ENCODE measurements around the gene HYAL2. TPM values are rescaled to one million over a fixed set of nuclear protein-coding genes. Genes with fewer than 3 reads are reported as not detected.
A peak's percentile ranks its signal among the peaks of the same experiment; 100 is the strongest.

HYAL2 gene
- total RNA-seq, 1 donor from 2014 or later: 48.4 TPM

- peaks cover 5% of the 10 kb centered on the region for H3K9me3 Mint-ChIP-seq (ENCODE audit: unreplicated experiment)
- no peak for TF ChIP-seq CTCF (IDR thresholded peaks at IDR 0.05; ENCODE audit: partially characterized antibody, unreplicated experiment)
- no peaks in the 10 kb centered on the region for H3K36me3 Mint-ChIP-seq (ENCODE audit: unreplicated experiment)
- no peak for DNase-seq
- peak within 1 kb of the TSS; percentile 28 for H3K27ac Mint-ChIP-seq (ENCODE audit: unreplicated experiment)
- peaks cover 12% of the 10 kb centered on the region for H3K27me3 Mint-ChIP-seq (ENCODE audit: unreplicated experiment)
- H3K4me3 Mint-ChIP-seq (ENCODE audit: unreplicated experiment): no peak within 1 kb of the TSS
- H3K4me1 Mint-ChIP-seq (ENCODE audit: low read depth, unreplicated experiment): peaks cover 9% of the 10 kb centered on the region
Measured at GRCh38 chr3:50268703-50269451, 53.7 kb downstream of the HYAL2 start, which contains the start of gene SEMA3B. Gene SEMA3B, plus strand, starts transcription at chr3:50269147. Its CDS starts 94 bp downstream, at chr3:50269241.

- Mint-ChIP-seq H3K27ac (ENCODE audit: unreplicated experiment) (no peak overlapping the region), H3K4me3 (ENCODE audit: unreplicated experiment) (no peak overlapping the region), H3K9me3 (ENCODE audit: unreplicated experiment) (peaks cover 5% of the 10 kb centered on the region), H3K36me3 (ENCODE audit: unreplicated experiment) (no peaks in the 10 kb centered on the region), H3K27me3 (ENCODE audit: unreplicated experiment) (peaks cover 12% of the 10 kb centered on the region), H3K4me1 (ENCODE audit: low read depth, unreplicated experiment) (peaks cover 9% of the 10 kb centered on the region)
- no peak for TF ChIP-seq CTCF (IDR thresholded peaks at IDR 0.05; ENCODE audit: partially characterized antibody, unreplicated experiment)
- no peak for DNase-seq
Measured at GRCh38 chr3:50268276-50268675, 54.3 kb downstream of the HYAL2 start.

Other genes starting within 250 kb of the HYAL2 start
- 363 TPM for gene RBM5, start 233.8 kb downstream of the HYAL2 start, total RNA-seq (ENCODE audit: unreplicated experiment)
- 41.2 TPM for gene SEMA3F, start 167.4 kb downstream of the HYAL2 start, total RNA-seq (ENCODE audit: unreplicated experiment)
- not detected for gene GNAT1, start 131.1 kb downstream of the HYAL2 start, total RNA-seq (ENCODE audit: unreplicated experiment)
- not detected for gene SLC38A3, start 117.5 kb downstream of the HYAL2 start, total RNA-seq (ENCODE audit: unreplicated experiment)
- gene GNAI2, start 86.5 kb downstream of the HYAL2 start, total RNA-seq (ENCODE audit: unreplicated experiment): 297 TPM
- gene SEMA3B, start 53.6 kb downstream of the HYAL2 start, total RNA-seq (ENCODE audit: unreplicated experiment): 5.4 TPM
- not detected for gene LSMEM2, start 43.7 kb downstream of the HYAL2 start, total RNA-seq (ENCODE audit: unreplicated experiment)
- gene IFRD2, start 30.3 kb downstream of the HYAL2 start, total RNA-seq (ENCODE audit: unreplicated experiment): 38.2 TPM
- 6.9 TPM for gene HYAL3, start 23.3 kb downstream of the HYAL2 start, total RNA-seq (ENCODE audit: unreplicated experiment)
- gene NAA80, start 23.3 kb downstream of the HYAL2 start, total RNA-seq (ENCODE audit: unreplicated experiment): 13.3 TPM
- gene HYAL1, start 19.2 kb downstream of the HYAL2 start, total RNA-seq (ENCODE audit: unreplicated experiment): 0.96 TPM
- gene TUSC2, start 5.5 kb upstream of the HYAL2 start, total RNA-seq (ENCODE audit: unreplicated experiment): 30.8 TPM
- 27.8 TPM for gene RASSF1, start 18.1 kb upstream of the HYAL2 start, total RNA-seq (ENCODE audit: unreplicated experiment)
- gene ZMYND10, start 23.0 kb upstream of the HYAL2 start, total RNA-seq (ENCODE audit: unreplicated experiment): 1.3 TPM
- 30.4 TPM for gene NPRL2, start 28.0 kb upstream of the HYAL2 start, total RNA-seq (ENCODE audit: unreplicated experiment)
- gene CYB561D2, start 28.1 kb upstream of the HYAL2 start, total RNA-seq (ENCODE audit: unreplicated experiment): 12.6 TPM
- 42.5 TPM for gene TMEM115, start 36.8 kb upstream of the HYAL2 start, total RNA-seq (ENCODE audit: unreplicated experiment)
- 5.0 TPM for gene CACNA2D2, start 180.9 kb upstream of the HYAL2 start, total RNA-seq (ENCODE audit: unreplicated experiment)
- 13.0 TPM for gene C3orf18, start 245.0 kb upstream of the HYAL2 start, total RNA-seq (ENCODE audit: unreplicated experiment)
- gene HEMK1, start 246.8 kb upstream of the HYAL2 start, total RNA-seq (ENCODE audit: unreplicated experiment): 21.1 TPM

Data from glutamatergic neuron (in vitro differentiated cells).